PFSK-1 (cell line): Measurements from ENCODE around the gene HAT1.

Source experiments
- FOXP2 ChIP-seq: optimal IDR thresholded peaks from 2 replicates; pipeline ENCODE3; 2011; ENCODE audit warnings: borderline replicate concordance, control low read depth, inconsistent platforms; ENCODE audit not compliant: insufficient read depth; ENCODE audit errors: extremely low read length, extremely low read depth
- POLR2AphosphoS5 ChIP-seq: IDR thresholded peaks from 2 replicates; pipeline ENCODE4 v1.6.1; 2012; ENCODE audit warnings: low read depth, mild to moderate bottlenecking, control low read depth, low read length, moderate library complexity
- SIN3A ChIP-seq: IDR thresholded peaks from 2 replicates; pipeline ENCODE4 v1.6.1; 2012; ENCODE audit warnings: mild to moderate bottlenecking, low read length, moderate library complexity, borderline replicate concordance; ENCODE audit not compliant: insufficient read depth
- TAF1 ChIP-seq: IDR thresholded peaks from 2 replicates; pipeline ENCODE4 v1.6.1; 2012; ENCODE audit warnings: low read length, control low read depth, borderline replicate concordance; ENCODE audit not compliant: insufficient read depth
- TF ChIP-seq, protein P1 (sequence below), 2 experiments: IDR thresholded peaks; 2 replicates each; pipeline versions ENCODE4 v1.6.1 to v1.8.0; 2011 to 2012; ENCODE audit warnings: low read depth in 2 of 2, low read length in 2 of 2, control low read depth in 1 of 2, inconsistent platforms in 1 of 2, mild to moderate bottlenecking in 1 of 2, moderate library complexity in 1 of 2; ENCODE audit not compliant: insufficient read depth in 1 of 2

HAT1 gene

DNA sequence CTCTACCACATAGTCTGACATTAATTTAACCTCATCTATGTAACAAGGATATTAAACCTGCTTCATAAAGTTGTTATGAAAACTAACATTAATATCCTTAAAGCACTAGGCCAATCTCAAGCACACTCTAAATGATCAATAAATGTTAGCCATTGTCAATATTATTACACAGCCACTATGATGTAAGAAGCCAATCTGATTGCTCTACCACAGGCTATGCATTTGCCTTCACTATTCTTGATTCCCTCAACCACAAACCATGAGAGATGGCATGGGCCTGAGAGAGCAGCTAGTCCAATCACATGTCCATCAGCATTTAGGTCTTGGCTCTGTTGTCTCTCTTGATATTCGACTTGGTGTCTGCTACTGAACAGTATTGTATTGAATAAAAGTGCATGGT, 32.5 kb upstream of the HAT1 start:
- TF ChIP-seq, protein P1, sequence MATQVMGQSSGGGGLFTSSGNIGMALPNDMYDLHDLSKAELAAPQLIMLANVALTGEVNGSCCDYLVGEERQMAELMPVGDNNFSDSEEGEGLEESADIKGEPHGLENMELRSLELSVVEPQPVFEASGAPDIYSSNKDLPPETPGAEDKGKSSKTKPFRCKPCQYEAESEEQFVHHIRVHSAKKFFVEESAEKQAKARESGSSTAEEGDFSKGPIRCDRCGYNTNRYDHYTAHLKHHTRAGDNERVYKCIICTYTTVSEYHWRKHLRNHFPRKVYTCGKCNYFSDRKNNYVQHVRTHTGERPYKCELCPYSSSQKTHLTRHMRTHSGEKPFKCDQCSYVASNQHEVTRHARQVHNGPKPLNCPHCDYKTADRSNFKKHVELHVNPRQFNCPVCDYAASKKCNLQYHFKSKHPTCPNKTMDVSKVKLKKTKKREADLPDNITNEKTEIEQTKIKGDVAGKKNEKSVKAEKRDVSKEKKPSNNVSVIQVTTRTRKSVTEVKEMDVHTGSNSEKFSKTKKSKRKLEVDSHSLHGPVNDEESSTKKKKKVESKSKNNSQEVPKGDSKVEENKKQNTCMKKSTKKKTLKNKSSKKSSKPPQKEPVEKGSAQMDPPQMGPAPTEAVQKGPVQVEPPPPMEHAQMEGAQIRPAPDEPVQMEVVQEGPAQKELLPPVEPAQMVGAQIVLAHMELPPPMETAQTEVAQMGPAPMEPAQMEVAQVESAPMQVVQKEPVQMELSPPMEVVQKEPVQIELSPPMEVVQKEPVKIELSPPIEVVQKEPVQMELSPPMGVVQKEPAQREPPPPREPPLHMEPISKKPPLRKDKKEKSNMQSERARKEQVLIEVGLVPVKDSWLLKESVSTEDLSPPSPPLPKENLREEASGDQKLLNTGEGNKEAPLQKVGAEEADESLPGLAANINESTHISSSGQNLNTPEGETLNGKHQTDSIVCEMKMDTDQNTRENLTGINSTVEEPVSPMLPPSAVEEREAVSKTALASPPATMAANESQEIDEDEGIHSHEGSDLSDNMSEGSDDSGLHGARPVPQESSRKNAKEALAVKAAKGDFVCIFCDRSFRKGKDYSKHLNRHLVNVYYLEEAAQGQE (IDR thresholded peaks at IDR 0.05; ENCODE audit: insufficient read depth in 1 of 2, low read depth in 2 of 2, low read length in 2 of 2): no peak
- no peak for TF ChIP-seq FOXP2
- TF ChIP-seq TAF1: no peak

DNA sequence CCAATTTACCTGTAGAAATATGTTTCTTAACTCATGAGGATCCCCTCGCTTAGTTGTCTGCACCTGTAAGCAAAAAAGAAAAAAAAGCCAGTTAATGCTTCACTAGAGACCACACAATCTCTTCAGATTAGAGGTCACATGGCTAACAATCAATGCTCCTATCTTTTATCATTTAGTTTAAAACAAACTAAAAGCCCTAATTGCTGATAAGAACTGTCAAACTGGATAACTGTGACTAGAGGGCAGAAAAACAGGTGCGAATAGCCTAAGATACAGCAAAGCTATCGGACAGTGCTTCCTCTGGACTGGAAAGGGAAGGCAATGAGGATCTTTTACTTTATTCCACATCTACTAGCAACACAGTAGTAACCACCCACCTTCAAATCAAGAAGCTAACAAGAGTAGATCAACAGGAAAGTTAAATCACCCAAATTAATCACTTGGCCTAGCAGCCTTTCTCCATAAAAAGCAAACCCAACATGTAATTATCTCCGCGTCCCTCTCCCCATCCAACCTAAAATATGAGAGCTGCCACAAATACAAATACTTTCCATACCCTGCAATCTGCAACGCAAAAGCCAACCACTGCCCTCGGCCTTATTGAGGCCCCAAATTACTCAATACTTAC, 29.0 kb upstream of the HAT1 start:
- TF ChIP-seq POLR2AphosphoS5 (no peak), TAF1 (no peak), FOXP2 (no peak), SIN3A (no peak)
- TF ChIP-seq, protein P1 (IDR thresholded peaks at IDR 0.05; ENCODE audit: insufficient read depth in 1 of 2, low read depth in 2 of 2, low read length in 2 of 2): no peak

DNA sequence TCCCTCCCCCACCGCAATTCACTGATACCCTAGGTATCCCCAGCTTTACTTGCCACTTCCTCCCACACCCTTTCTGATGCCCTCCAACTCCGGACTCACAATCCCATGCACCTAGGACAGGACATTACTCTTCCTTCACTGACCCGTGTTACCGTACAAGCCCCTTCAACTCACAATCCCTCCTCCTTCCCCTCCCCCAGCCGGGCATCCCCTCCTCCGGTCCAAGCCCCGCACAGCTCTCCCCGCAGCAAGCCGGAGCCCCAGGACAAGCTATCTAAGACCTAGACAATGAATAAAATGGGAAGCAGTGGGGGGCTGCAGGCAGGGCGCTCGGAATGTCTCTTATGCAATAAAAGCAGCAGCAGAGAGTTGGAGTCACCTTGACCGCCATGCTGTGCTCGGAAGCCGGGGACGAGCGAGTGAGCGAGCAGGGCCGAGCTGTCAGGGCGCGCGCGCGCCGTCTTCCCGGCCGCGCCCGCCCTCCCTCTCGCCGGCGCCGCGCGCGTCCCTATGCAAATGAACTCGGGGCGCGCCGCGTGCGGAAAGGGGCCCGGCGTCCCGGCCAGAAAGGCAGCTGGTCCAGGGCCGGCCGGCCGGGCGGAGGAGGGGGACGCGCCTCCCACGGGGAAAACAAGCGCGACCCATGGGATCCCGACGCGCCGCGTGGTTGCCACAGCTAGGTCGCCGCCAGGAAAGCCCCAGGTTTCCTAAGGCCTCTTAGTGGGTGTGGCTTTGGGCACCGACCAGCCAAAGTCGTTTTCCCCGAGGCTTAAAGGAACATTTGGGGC, 28.2 kb upstream of the HAT1 start, which contains the start of gene SLC25A12:
SLC25A12 (minus strand) TSS at position 421 of the 788 bp plus-strand sequence; CDS start at position 391, 30 bp downstream.
- TF ChIP-seq, protein P1 (IDR thresholded peaks at IDR 0.05; ENCODE audit: insufficient read depth in 1 of 2, low read depth in 2 of 2, low read length in 2 of 2): no peak
- peak; percentile 84; the same call in 1 of the 2 replicates for TF ChIP-seq POLR2AphosphoS5
- TF ChIP-seq SIN3A: no peak
- TF ChIP-seq FOXP2: peak; percentile 25
- TF ChIP-seq TAF1: 0 out of 2 replicates have a peak, but pooled peaks have one; percentile 37

DNA sequence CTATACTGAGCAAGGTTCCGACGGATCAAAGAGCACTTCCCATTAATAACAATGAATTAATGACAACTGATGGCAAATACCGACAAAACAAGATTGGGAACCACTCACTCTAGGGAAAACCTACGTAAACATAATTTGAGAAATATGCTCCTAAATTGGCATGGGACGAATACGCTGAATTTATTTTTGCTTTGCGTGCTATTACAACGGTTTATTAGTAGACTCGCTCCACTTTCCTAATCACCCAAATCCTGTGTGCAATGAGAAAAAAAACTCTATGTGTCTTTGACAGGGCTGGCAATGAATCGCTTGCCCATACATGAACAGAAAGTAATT, 27.7 kb upstream of the HAT1 start:
- TF ChIP-seq FOXP2: no peak
- TF ChIP-seq POLR2AphosphoS5: no peak
- no peak for TF ChIP-seq SIN3A
- TF ChIP-seq, protein P1 (IDR thresholded peaks at IDR 0.05; ENCODE audit: insufficient read depth in 1 of 2, low read depth in 2 of 2, low read length in 2 of 2): no peak
- no peak for TF ChIP-seq TAF1
